KMS-11 (cell line): Measurements from ENCODE around the gene CILP2.

Source experiments
- H2AFZ ChIP-seq: fragments of 200-600 bp; sonication (generic); 2 replicates; pipeline ENCODE4 v1.6.1; 2016; ENCODE audit warnings: antibody characterized with exemption, mixed run types, low read depth
- H3K27ac ChIP-seq: fragments of 200-600 bp; sonication (generic); 2 replicates; pipeline ENCODE4 v1.6.1; 2016; ENCODE audit warnings: mild to moderate bottlenecking, mixed run types
- H3K27me3 ChIP-seq: fragments of 200-600 bp; sonication (generic); 2 replicates; pipeline ENCODE4 v1.6.1; 2017; ENCODE audit warnings: mild to moderate bottlenecking, low read depth, mixed run types, moderate library complexity; ENCODE audit not compliant: insufficient read depth
- H3K36me3 ChIP-seq: fragments of 200-600 bp; sonication (generic); 2 replicates; pipeline ENCODE4 v1.6.1; 2017; ENCODE audit warnings: mild to moderate bottlenecking, mixed run types; ENCODE audit not compliant: insufficient read depth
- H3K4me1 ChIP-seq: fragments of 200-600 bp; sonication (generic); 2 replicates; pipeline ENCODE4 v1.6.1; 2016; ENCODE audit warnings: mild to moderate bottlenecking, low read depth, mixed run types; ENCODE audit not compliant: poor library complexity, severe bottlenecking
- H3K4me2 ChIP-seq: fragments of 200-600 bp; sonication (generic); 2 replicates; pipeline ENCODE4 v1.7.0; 2016; ENCODE audit warnings: mild to moderate bottlenecking, mixed run types
- H3K4me3 ChIP-seq: fragments of 200-600 bp; sonication (generic); IDR thresholded peaks from 2 replicates; pipeline ENCODE4 v1.6.1; 2017; ENCODE audit warnings: low read depth, low read length, mixed read lengths; ENCODE audit not compliant: insufficient read depth
- H3K79me2 ChIP-seq: fragments of 200-600 bp; sonication (generic); 2 replicates; pipeline ENCODE4 v1.6.1; 2016; ENCODE audit warnings: low read depth, mixed run types; ENCODE audit not compliant: insufficient read depth
- H3K9ac ChIP-seq: fragments of 200-600 bp; sonication (generic); 2 replicates; pipeline ENCODE4 v1.6.1; 2016; ENCODE audit warnings: mild to moderate bottlenecking, mixed run types
- H4K20me1 ChIP-seq: fragments of 200-600 bp; sonication (generic); 2 replicates; pipeline ENCODE4 v1.6.1; 2016; ENCODE audit warnings: mild to moderate bottlenecking, mixed run types; ENCODE audit not compliant: insufficient read depth
- CTCF ChIP-seq: fragments of 200-600 bp; sonication (generic); conservative IDR thresholded peaks from 2 replicates; pipeline ENCODE4 v1.6.1; 2017; ENCODE audit warnings: low read depth, mild to moderate bottlenecking, antibody characterized with exemption, low read length, moderate library complexity, mixed read lengths

CILP2 gene

DNA sequence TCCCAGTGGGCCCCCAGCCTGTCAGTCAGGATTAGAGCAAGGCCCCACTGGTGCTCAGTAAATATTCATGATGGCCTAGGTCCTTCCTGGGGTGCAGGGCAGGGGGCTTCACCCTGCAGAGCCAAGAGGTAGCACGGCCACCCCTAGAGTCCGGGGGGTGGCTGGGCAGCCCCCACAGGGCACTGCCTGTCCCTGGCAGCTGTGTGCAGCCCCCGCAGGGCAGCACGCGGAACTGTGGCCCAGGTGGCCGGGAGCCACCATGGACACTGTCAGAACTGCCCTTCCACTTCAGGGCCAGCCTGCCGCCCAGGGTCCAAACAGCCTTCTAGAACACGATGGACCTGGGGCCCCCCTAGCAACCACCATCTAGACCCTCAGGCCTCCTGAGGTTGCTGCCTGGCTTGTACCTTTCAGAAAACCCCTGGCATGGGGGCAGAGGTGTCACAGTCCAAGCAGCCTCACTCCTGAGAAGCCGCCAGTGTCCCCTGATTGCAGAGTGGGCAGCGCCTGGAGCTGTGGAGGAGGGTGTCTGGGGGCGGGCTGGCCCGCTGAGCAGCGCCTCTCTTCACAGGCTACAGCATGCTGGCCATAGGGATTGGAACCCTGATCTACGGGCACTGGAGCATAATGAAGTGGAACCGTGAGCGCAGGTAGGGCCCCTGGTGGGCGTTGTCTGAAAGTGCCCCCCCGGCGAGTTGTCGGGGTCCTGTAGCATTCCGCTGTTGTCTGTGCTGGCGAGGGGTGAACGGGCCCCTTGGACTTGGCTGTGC is 12.3 kb upstream of the CILP2 start:
- Histone ChIP-seq H3K9ac (no peak overlapping the region), H3K4me1 (no peaks in the 10 kb centered on the region), H3K4me2 (no peak overlapping the region), H3K79me2 (peaks cover 9% of the 10 kb centered on the region; the same call in 1 of the 2 replicates), H3K27ac (no peak overlapping the region), H4K20me1 (no peaks in the 10 kb centered on the region), H2AFZ (no peak overlapping the region), H3K27me3 (no peaks in the 10 kb centered on the region), H3K36me3 (no peaks in the 10 kb centered on the region), H3K4me3 (no peak overlapping the region)
- no peak for TF ChIP-seq CTCF

- Histone ChIP-seq H4K20me1 (no peaks in the 10 kb centered on the region), H3K4me1 (no peaks in the 10 kb centered on the region), H3K9ac (no peak overlapping the region), H3K27me3 (no peaks in the 10 kb centered on the region), H3K27ac (no peak overlapping the region), H3K4me3 (no peak overlapping the region), H3K36me3 (no peaks in the 10 kb centered on the region), H3K4me2 (no peak overlapping the region), H2AFZ (no peak overlapping the region), H3K79me2 (peaks cover 6% of the 10 kb centered on the region; the same call in 1 of the 2 replicates)
- TF ChIP-seq CTCF: no peak
These were observed 11.3 kb upstream of the CILP2 start for GRCh38 chr19:19526581-19527370.

DNA sequence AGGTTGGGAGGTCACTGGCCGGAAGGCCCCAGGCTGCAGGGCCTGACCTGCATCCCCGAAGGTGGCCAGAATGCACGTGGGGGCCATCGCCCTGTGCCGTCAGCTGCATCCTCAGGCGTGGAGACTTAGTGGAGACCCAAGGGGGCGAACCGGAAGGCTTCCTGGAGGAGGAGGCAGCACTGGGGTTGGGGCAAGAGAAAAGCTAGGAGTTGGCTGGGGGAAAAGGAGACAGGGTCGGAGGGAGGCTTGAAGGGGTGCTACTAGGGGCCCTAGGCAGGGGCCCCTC is 10.8 kb upstream of the CILP2 start:
- Histone ChIP-seq H3K4me3 (no peak overlapping the region), H3K36me3 (no peaks in the 10 kb centered on the region), H3K27ac (no peak overlapping the region), H3K4me2 (no peak overlapping the region), H2AFZ (no peak overlapping the region), H3K9ac (no peak overlapping the region), H3K27me3 (no peaks in the 10 kb centered on the region), H4K20me1 (no peaks in the 10 kb centered on the region), H3K4me1 (no peaks in the 10 kb centered on the region), H3K79me2 (peaks cover 6% of the 10 kb centered on the region; the same call in 1 of the 2 replicates)
- no peak for TF ChIP-seq CTCF

DNA sequence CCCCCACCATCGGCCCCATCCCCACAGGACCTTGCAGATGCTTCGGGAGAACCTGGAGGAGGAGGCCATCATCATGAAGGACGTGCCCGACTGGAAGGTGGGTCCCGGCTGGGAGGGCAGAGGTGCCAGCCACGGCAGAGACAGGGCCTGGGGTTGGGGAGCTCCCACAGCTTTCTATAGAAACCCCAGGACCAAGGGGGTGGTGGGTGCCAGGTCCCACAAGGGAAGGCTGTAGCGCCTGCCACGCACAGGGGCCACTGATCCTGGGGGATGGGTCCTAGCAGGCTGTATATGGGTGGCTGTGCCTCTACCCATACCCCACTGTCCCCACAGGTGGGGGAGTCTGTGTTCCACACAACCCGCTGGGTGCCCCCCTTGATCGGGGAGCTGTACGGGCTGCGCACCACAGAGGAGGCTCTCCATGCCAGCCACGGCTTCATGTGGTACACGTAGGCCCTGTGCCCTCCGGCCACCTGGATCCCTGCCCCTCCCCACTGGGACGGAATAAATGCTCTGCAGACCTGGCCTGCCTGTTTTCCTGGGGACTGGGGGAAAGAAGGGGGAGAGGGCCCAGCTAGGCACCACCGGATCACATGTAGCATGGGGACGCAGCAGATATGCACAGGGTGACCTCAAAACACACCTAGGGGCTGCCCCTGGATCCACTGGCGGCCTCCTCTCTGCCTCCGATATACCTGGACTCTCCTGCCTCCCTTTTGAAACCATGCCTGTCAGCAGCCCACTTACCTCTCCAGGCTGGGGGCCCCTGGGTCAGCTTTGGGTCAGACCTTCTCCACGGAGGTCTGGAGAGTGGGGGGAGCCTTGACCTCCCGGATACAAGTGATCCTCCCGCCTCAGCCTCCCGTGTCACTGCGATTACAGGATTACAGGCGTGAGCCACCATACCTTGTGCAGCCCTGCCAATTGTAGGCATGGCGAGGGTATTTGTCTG is 10.1 kb upstream of the CILP2 start:
- H3K36me3 ChIP-seq: no peaks in the 10 kb centered on the region
- H3K4me1 ChIP-seq: no peaks in the 10 kb centered on the region
- H3K27me3 ChIP-seq: no peaks in the 10 kb centered on the region
- TF ChIP-seq CTCF: no peak
- no peak overlapping the region for H3K9ac ChIP-seq
- H3K27ac ChIP-seq: no peak overlapping the region
- H3K4me2 ChIP-seq: no peak overlapping the region
- H3K79me2 ChIP-seq: peaks cover 6% of the 10 kb centered on the region; the same call in 1 of the 2 replicates
- no peak overlapping the region for H3K4me3 ChIP-seq
- no peaks in the 10 kb centered on the region for H4K20me1 ChIP-seq
- no peak overlapping the region for H2AFZ ChIP-seq
